GM18519 (cell line): ENCODE data around the gene HDGFL1.

Source experiments
- ATAC-seq: cut with Tn5 transposase; IDR thresholded peaks from one replicate; pipeline ENCODE4 v1.9.1; 2021; ENCODE audit warnings: mild to moderate bottlenecking, moderate library complexity; ENCODE audit not compliant: unreplicated experiment, low FRiP score

The HDGFL1 gene

GRCh38 chr6:22589118-22589517 lies 19.8 kb downstream of the HDGFL1 start:
- ATAC-seq: no peak

GRCh38 chr6:22590423-22590822 lies 21.1 kb downstream of the HDGFL1 start:
- ATAC-seq: no peak

- no peak for ATAC-seq
These were observed 24.5 kb downstream of the HDGFL1 start for GRCh38 chr6:22593895-22594294.

GRCh38 chr6:22596011-22596410 lies 26.6 kb downstream of the HDGFL1 start:
- no peak for ATAC-seq

- ATAC-seq: no peak
These were observed 29.0 kb downstream of the HDGFL1 start for GRCh38 chr6:22598339-22598738.

- no peak for ATAC-seq
These were observed 30.7 kb downstream of the HDGFL1 start for GRCh38 chr6:22600059-22600458.

- no peak for ATAC-seq
These were observed 32.6 kb downstream of the HDGFL1 start for GRCh38 chr6:22601984-22602383.

GRCh38 chr6:22605736-22606135 lies 36.4 kb downstream of the HDGFL1 start:
- ATAC-seq: no peak

GRCh38 chr6:22610127-22610526 lies 40.8 kb downstream of the HDGFL1 start:
- ATAC-seq: no peak

GRCh38 chr6:22612236-22612635 lies 42.9 kb downstream of the HDGFL1 start:
- no peak for ATAC-seq

- no peak for ATAC-seq
These were observed 43.7 kb downstream of the HDGFL1 start for GRCh38 chr6:22613051-22613450.

GRCh38 chr6:22613695-22614094 lies 44.3 kb downstream of the HDGFL1 start:
- ATAC-seq: no peak

GRCh38 chr6:22614547-22614946 lies 45.2 kb downstream of the HDGFL1 start:
- no peak for ATAC-seq

- no peak for ATAC-seq
These were observed 51.7 kb downstream of the HDGFL1 start for GRCh38 chr6:22621028-22621427.
